GM18526 (cell line): Measurements from ENCODE around the gene MED12L.

ENCODE experiments used
- POLR2A ChIP-seq: IDR thresholded peaks from 3 replicates; pipeline ENCODE4 v1.6.1; 2011; ENCODE audit not compliant: insufficient read length; ENCODE audit errors: extremely low read depth

Gene MED12L

DNA sequence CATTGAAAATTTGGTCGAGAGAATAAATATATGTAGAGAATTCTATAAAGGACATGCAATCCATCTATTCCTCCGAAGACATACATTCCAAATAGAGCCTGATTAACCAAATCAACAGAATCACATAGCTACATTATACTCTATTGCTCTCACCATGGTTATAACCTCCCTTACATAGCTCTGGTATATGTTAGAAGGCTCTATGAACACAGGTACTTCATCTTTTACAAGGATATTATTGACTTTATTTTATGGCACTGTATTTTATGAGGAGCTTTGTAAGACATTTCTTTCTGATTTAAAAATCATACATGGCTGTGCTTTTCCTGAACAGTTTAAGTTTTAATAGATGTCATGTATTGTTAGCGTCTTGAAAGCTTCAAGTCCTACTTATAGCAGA is 370.6 kb downstream of the MED12L start:
- no peak for TF ChIP-seq POLR2A

GRCh38 chr3:151459358-151459757 is 373.9 kb downstream of the MED12L start:
- TF ChIP-seq POLR2A, result no peak

GRCh38 chr3:151460228-151460627 is 374.8 kb downstream of the MED12L start:
- TF ChIP-seq POLR2A, result no peak

- no peak for TF ChIP-seq POLR2A
These were observed 375.4 kb downstream of the MED12L start, which contains the start of gene IGSF10 for GRCh38 chr3:151460774-151461450. Gene IGSF10, minus strand, starts transcription at chr3:151461061. Its CDS starts 2,352 bp downstream, at chr3:151458709.

DNA sequence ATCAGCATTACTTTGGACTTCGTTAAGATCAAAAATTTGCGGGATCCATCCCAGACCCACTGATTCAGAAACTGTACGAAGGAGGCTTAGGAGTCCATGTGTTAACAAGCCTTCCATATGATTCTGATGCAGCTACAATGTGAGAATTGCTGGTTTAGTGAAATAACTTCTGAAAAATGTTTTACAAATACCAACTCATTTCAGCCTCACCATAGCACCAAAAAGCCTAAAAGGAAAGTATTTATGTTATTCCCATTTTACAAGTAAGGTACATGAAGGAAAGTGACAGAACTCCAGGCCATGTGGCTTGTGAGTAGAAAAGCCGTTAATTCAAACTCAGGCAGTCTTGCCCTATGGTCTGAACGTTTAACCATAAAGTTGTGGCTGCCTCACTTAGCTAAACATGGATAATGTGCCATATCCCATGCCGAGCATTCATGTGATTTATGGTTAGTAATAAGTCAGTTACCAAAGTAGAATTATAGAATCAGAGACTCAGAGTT is 376.9 kb downstream of the MED12L start:
- no peak for TF ChIP-seq POLR2A

DNA sequence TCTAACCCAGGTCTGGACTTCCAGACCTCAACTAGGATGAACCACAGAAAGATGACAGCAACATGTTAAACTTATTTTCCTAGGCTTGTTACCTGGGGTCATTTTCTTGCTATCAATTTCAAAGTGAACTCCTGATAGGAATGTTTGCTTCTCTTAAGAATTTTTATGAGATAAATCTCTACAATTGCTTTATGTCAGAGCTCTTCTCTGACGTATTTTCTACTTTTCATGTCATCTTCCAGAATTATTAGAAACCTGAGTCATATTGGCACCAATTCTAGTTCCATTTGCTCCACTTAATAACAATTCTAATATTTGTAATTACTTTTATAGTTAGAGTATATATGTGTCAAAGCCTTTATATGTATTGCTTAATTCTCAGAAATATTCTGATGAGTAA is 377.5 kb downstream of the MED12L start:
- TF ChIP-seq POLR2A, result no peak

DNA sequence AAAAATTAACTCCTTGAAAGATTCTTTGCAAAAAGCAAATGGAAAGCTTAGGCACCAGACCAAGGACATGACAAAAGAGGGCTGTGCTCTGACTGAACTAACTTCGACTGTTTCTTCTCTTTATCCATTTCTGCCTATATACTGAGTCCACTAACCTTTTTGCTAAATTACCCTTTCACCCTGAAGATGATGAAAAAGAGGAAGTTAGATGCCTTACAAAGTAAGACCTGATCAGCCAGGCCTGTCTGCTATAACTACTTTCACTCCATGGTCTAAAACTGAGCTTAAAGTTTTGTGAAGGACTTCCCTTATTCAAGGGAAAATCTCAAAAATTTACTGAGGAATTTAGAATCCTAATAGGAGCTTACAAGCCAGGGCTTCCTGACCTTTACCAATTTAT is 381.6 kb downstream of the MED12L start:
- no peak for TF ChIP-seq POLR2A

DNA sequence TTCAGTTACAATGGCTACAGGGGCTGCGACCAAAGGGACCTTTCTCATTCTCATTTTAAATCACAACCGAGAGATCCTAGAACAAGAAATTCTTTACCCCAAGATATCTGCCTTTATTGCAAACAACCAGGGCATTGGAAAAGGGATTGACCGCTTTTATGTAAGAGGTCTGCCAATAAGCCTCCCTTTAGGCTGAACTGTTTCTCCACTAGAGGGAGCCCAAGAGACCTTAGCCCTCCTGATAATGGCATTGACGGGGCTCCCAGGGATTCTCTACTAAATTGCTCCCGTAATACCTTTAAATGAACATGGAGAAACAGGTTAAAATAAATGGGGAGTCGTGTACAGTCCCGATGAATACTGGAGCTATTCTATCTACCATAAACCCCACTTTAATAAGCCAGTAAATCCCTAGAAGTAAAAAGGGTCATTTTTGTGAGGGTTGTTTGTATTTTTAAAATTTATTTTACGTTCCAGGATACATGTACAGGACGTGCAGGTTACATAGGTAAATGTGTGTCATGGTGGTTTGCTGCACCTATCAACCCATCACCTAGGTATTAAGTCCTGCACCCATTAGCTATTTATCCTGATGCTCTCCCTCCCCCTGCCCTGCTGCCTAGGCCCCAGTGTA is 382.9 kb downstream of the MED12L start:
- TF ChIP-seq POLR2A, result no peak

- TF ChIP-seq POLR2A, result no peak
These were observed 391.0 kb downstream of the MED12L start for GRCh38 chr3:151476344-151477018.

DNA sequence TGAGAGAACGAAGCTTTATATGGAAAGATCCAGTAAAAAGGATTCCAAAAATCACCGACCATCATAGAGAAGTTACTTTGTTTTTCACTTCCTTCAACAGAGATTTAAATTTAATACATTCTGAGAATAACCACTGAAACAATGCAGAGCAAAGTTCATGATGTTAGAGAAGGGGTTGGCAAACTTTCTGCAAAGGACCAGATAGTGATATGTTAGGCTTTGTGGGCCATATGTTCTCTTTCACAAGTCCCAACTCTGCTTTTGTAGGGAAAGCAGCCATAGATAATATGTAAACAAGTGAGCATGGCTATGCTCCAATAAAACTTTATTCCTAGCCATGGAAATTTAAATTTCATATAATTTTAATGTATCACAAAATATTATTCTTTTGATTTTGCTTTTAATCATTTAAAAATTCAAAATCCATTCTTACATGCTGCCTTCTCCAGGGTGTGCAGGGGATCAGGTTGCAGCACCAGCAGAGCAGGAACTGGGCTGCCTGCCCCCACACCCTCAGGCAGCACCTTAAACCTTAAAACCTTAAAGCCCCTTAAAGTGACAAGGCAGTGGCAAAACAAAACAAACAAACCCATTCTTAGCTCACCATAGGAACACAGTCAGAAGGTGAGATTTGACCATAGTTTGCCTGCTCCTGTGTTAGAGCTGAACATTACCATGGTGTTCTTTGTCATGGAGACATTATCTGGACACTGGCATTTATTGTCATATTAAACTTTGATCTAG is 392.3 kb downstream of the MED12L start:
- no peak for TF ChIP-seq POLR2A

- TF ChIP-seq POLR2A, result no peak
These were observed 392.9 kb downstream of the MED12L start for GRCh38 chr3:151478335-151478697.

DNA sequence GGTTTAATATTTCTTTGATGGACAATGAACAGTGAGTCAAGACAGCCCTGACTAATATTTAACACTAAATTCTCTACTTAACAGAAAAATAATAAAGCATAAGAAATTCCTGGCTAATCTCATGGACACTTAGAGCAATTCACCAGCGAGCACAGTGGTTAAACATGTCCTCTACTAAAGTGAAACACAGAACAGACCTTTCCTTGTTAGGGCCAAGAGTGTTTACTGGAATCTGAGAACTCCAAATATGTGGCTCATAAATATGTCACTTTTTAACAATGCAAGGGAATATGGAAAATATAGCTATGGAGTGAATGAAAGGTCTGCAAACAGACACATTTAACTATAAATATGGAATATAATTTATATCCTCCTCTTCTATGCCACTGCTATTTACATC is 394.0 kb downstream of the MED12L start:
- TF ChIP-seq POLR2A, result no peak

DNA sequence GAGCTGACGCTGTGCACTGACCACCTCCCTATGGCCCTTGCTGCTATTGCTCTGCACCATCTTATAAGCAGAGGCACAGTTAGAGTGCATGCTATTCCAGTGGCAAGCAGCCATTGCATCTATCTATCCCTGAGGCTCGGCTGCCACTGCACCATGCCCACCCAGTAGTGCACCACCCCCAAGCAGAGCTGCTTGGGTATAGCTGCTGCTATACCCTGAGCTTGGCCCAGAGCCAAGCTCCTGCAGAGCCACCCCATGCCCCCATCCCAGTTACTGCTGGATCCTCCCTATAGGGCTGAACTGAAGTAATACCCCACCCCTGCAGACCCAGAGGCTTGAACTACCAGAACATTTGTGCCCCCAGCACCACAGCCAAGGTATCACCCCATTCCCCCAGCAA is 395.0 kb downstream of the MED12L start:
- TF ChIP-seq POLR2A, result no peak

- no peak for TF ChIP-seq POLR2A
These were observed 398.0 kb downstream of the MED12L start for GRCh38 chr3:151483488-151483887.

DNA sequence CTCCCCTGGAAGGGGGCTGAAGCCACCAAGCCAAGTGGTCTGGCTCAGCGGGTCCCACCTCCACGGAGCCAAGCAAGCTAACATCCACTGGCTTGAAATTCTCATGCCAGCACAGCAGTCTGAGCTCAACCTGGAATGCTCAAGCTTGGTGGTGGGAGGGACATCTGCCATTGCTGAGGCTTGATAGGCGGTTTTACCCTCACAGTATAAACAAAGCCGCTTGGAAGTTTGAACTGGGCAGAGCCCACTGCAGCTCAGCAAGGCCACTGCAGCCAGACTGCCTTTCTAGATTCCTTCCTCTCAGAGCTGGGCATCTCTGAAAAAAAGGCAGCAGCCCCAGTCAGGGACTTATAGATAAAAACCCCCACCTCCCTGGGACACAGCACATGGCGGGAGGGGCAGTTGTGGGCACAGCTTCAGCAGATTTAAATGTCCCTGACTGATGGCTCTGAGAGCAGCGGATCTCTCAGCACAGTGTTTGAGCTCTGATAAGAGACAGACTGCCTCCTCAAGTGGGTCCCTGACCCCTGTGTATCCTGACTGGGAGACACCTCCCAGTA is 398.6 kb downstream of the MED12L start:
- TF ChIP-seq POLR2A, result no peak
